Colonic mucosa (tissue), 4 donors: ENCODE measurements around the gene SCARF1. TPM values are rescaled to one million over a fixed set of nuclear protein-coding genes. Genes with fewer than 3 reads are reported as not detected.
A peak's percentile ranks its signal among the peaks of the same experiment; 100 is the strongest.
"Not testable (repeated sequence)": the region's sequence is repeated elsewhere in the genome, so short reads cannot be mapped to it uniquely, and the experiment has no call there.

Experiments
- DNase-seq: peaks from one replicate; pipeline ENCODE4 v3.0.0-alpha.2; 2020
- H3K27ac ChIP-seq: fragments of 200-600 bp; one replicate; pipeline ENCODE4 v1.8.0; 2021
- H3K27me3 ChIP-seq: fragments of 200-600 bp; one replicate; pipeline ENCODE4 v1.8.0; 2021
- H3K36me3 ChIP-seq: fragments of 200-600 bp; one replicate; pipeline ENCODE4 v1.8.0; 2021
- H3K4me1 ChIP-seq: fragments of 200-600 bp; one replicate; pipeline ENCODE4 v1.8.0; 2021; ENCODE audit warnings: mild to moderate bottlenecking
- H3K4me3 ChIP-seq: fragments of 200-600 bp; one replicate; pipeline ENCODE4 v1.8.0; 2021
- H3K9ac ChIP-seq, 2 donors: one replicate each; pipeline ENCODE4 v1.7.0; 2013; ENCODE audit warnings: control low read depth in 2 of 2, low read depth in 2 of 2, low read length in 2 of 2
- H3K9me3 ChIP-seq: fragments of 200-600 bp; one replicate; pipeline ENCODE4 v1.8.0; 2021
- intact Hi-C: fragments of 100-400 bp; cut with DNase I; formaldehyde crosslinking; loops from one replicate; pipeline ENCODE4 v1.14.1; 2022
- total RNA-seq, 2 donors: library from RNA; stranded (reverse); fragmentation: NEBNext Ultra II Directional in 1 of 2; extraction: Animal tissue kit (Norgen Biotek cat#: 25700) in 1 of 2; gene quantifications; one replicate each; pipeline ENCODE4 v1.2.1, GENCODE V29; 2021
- TF ChIP-seq, protein P1 (sequence below): fragments of 200-600 bp; IDR thresholded peaks from one replicate; pipeline ENCODE4 v1.8.0; 2022; ENCODE audit warnings: antibody characterized with exemption, mild to moderate bottlenecking
- donor health status: healthy.
- donor health status: DM: no; HTN: no; CAD: no.
- donor health status: DM: no; HTN: no; CAD: no.

The SCARF1 gene
- total RNA-seq, 2 donors from 2014 or later, result 6.3 to 7.7 TPM

DNA sequence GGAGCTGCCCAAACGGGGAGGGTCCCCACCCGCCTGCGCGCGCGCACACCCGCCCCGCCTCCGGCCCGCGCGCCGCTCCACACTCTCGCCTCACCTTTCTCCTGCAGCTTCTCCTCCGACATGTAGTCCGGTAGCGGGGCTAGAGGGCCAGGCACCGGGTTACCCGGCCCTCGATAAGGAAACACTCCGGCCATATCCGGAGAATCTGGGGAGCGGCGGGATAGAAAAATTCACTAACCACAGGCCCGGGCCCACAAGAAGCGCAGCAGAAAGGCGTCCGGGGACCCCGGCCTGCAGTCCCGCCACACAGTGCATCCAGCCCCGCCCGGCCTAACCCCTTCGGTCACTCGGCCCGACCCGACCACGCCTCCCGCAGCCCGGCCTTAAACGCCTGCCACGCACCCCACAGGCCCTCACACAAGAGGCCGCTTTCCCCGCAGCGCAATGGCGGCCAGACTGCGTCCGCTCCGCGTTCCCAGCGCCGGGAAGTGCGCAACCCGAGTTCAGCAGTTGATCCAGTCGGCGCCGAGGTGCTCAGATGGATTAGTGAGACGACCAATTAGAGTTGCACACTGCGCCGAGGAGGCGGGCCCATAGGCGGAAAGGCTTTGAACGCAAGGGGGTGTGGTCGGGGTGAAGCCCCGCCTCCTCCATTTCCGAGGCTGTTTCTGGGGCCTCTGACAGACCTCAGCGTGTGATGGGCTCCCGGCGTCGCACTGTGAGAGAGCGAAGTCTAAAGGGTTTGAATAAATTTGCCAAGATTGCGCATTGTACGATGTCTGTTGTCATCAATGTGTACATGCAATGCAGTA lies 39.1 kb upstream of the SCARF1 start, which contains the start of gene PRPF8:
Gene PRPF8, minus strand, starts transcription at position 490 of the 812 bp plus-strand sequence. Its CDS starts 296 bp downstream, at position 194.
- H3K36me3 ChIP-seq, result peaks cover 23% of the 10 kb centered on the region
- DNase-seq, result peak; percentile 99
- H3K9ac ChIP-seq, result peak within 1 kb of the TSS; percentile 71 to 86
- peak within 1 kb of the TSS; percentile 96 for H3K27ac ChIP-seq
- intact Hi-C loops, result no loop called here
- TF ChIP-seq, protein P1, sequence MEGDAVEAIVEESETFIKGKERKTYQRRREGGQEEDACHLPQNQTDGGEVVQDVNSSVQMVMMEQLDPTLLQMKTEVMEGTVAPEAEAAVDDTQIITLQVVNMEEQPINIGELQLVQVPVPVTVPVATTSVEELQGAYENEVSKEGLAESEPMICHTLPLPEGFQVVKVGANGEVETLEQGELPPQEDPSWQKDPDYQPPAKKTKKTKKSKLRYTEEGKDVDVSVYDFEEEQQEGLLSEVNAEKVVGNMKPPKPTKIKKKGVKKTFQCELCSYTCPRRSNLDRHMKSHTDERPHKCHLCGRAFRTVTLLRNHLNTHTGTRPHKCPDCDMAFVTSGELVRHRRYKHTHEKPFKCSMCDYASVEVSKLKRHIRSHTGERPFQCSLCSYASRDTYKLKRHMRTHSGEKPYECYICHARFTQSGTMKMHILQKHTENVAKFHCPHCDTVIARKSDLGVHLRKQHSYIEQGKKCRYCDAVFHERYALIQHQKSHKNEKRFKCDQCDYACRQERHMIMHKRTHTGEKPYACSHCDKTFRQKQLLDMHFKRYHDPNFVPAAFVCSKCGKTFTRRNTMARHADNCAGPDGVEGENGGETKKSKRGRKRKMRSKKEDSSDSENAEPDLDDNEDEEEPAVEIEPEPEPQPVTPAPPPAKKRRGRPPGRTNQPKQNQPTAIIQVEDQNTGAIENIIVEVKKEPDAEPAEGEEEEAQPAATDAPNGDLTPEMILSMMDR, result no peak
- peaks cover 5% of the 10 kb centered on the region for H3K4me1 ChIP-seq
- H3K27me3 ChIP-seq, result no peaks in the 10 kb centered on the region
- H3K9me3 ChIP-seq, result no peaks in the 10 kb centered on the region
- peak within 1 kb of the TSS; percentile 96 for H3K4me3 ChIP-seq

DNA sequence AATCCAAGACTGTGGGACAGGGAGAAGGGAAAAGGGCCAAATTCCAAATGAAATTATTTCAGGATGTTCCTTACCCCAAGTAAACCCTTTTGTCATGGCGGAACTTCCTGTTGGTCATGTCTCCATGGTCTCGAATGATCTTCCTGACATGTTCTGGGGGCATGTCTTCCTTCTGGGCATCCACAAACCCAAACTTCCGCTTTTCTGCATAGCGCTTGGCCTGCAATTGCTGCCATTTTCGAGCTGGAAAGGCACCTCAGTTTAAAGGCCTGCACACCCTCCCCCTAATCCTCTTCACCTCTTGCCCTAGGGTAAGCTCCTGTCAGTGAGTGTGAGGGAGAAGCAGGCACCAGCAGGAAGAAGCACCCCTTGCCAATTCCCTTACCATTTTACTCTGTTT lies 37.9 kb upstream of the SCARF1 start:
- peak overlapping the region; percentile 96 for H3K4me3 ChIP-seq
- H3K27ac ChIP-seq, result no peak overlapping the region
- H3K9ac ChIP-seq, result peak overlapping the region; percentile 58 to 71
- no peaks in the 10 kb centered on the region for H3K27me3 ChIP-seq
- DNase-seq, result no peak
- no peaks in the 10 kb centered on the region for H3K9me3 ChIP-seq
- TF ChIP-seq, protein P1, result no peak
- H3K36me3 ChIP-seq, result peaks cover 32% of the 10 kb centered on the region
- peaks cover 5% of the 10 kb centered on the region for H3K4me1 ChIP-seq
- intact Hi-C loops, result no loop called here

DNA sequence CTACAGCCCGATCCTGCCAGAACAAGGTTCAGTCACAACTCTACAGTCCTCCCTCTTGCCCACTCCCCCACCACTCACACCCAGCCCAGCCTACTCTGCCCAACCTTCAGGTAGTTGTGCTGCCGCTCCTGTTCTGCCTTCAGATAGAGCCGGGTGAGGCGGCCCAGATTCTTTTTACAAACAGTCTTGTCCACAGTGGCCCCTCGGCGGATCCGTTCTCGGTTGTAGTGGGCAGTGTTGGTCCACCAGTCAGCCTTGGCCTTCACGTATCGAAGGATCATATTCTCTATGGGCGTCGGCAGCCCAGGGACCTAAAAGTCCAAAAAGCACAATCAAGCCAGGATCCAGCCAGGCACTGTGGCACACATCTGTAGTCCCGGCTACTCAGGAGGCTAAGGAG lies 30.9 kb upstream of the SCARF1 start:
- no peaks in the 10 kb centered on the region for H3K27me3 ChIP-seq
- intact Hi-C loops, result loop anchor here (5.0 to 10.0 kb wide), 2 partner anchors 36 to 188 kb away; partner anchors contain the start of gene TLCD2
- H3K9me3 ChIP-seq, result no peaks in the 10 kb centered on the region
- no peaks in the 10 kb centered on the region for H3K4me1 ChIP-seq
- peaks cover 59% of the 10 kb centered on the region for H3K36me3 ChIP-seq
- TF ChIP-seq, protein P1, result no peak
- no peak overlapping the region for H3K9ac ChIP-seq
- no peak overlapping the region for H3K4me3 ChIP-seq
- no peak overlapping the region for H3K27ac ChIP-seq
- no peak for DNase-seq

DNA sequence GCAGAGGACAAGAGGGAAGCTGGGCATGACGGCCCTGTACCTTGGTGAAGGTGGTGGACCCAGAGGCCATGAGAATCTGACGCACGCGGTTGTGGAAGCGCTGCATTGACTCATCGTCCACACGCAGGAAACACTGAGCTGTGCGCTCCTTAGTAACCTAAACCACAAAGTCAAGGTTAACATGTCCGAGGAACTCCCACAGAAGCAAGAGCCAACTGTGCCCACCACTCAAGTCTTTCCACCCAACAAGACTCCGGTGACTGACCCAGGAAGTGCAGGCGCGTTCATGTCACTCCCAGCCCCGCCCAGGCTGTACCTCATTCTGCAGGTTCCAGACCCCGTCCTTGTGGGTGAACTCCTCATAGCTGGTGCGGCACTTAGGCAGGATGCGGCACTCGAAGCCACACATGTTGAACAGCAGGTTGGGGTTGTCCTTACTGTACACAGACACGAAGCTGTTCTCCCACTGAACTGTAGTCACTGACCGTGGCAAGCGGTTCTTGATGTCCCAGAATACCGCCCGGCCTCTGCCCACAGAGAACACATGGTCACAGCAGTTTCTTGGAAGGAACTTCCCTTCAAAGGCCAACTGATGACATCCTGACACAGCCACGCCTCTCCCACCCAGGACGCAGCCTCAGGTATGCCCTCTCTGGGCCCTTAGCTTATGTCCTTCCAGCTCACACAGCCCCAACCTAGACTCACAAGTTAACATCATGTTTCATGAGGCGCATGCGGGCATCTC lies 27.7 kb upstream of the SCARF1 start:
- no peaks in the 10 kb centered on the region for H3K4me1 ChIP-seq
- peaks cover 46% of the 10 kb centered on the region for H3K36me3 ChIP-seq
- no peaks in the 10 kb centered on the region for H3K9me3 ChIP-seq
- TF ChIP-seq, protein P1, result no peak
- intact Hi-C loops, result loop anchor here (10.0 kb wide), 1 partner anchor 192 kb away; no protein-coding TSS in a partner anchor
- no peak overlapping the region for H3K9ac ChIP-seq
- H3K27ac ChIP-seq, result no peak overlapping the region
- no peak for DNase-seq
- H3K4me3 ChIP-seq, result no peak overlapping the region
- no peaks in the 10 kb centered on the region for H3K27me3 ChIP-seq

DNA sequence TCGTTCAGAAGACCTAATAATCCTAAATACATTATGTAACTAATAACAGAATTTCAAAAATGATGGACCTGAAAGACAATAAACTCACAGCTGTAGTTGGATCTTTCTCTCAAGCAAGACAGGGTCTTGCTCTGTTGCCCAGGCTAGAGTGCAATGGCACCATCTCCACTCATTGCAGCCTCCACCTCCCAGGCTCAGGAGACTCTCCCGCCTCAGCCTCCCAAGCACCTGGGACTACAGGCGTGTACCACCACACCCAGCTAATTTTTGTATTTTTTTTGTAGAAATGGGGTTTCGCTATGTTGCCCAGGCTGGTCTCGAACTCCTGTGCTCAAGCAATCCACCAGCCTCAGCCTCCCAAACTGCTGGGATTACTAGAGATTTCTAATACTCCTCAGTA lies 18.4 kb upstream of the SCARF1 start:
- H3K27me3 ChIP-seq, H3K27ac ChIP-seq, H3K4me1 ChIP-seq, H3K9me3 ChIP-seq, intact Hi-C loops, DNase-seq, H3K9ac ChIP-seq, H3K4me3 ChIP-seq: not testable (repeated sequence)
- H3K36me3 ChIP-seq, result peaks cover 39% of the 10 kb centered on the region
